Natural killer cell treated with Interleukin-12 subunit alpha and Interleukin-12 subunit beta and Interleukin-15 and Interleukin-18, amount 100 ng/mL, for 72 hours (primary cell): ENCODE results near the gene RFX2. TPM values are rescaled to one million over a fixed set of nuclear protein-coding genes. Genes with fewer than 3 reads are reported as not detected.
"Not testable (repeated sequence)": the region's sequence is repeated elsewhere in the genome, so short reads cannot be mapped to it uniquely, and the experiment has no call there.

Experiments used
- ATAC-seq, 2 donors: fragments of 150-1000 bp; cut with Tn5 transposase in 1 of 2; sonication (Bioruptor Pico), chemical (Tn5 transposase) in 1 of 2; 2 replicates each; pipeline ENCODE4 v1.10.0; 2021
- DNase-seq: peaks from one replicate; pipeline ENCODE4 v3.0.0; 2022; ENCODE audit warnings: low spot score
- H3K27ac Mint-ChIP-seq, 2 donors: 1 replicate in 1 of 2; 2 replicates in 1 of 2; pipeline ENCODE4 v1.8.0; 2022; ENCODE audit warnings: mixed read lengths in 2 of 2, mild to moderate bottlenecking in 1 of 2, moderate library complexity in 1 of 2
- H3K27me3 Mint-ChIP-seq, 2 donors: 1 replicate in 1 of 2; 2 replicates in 1 of 2; pipeline ENCODE4 v1.8.0; 2022; ENCODE audit warnings: mixed read lengths in 2 of 2
- H3K36me3 Mint-ChIP-seq: one replicate; pipeline ENCODE4 v1.8.0; 2022; ENCODE audit warnings: mixed read lengths
- H3K4me1 Mint-ChIP-seq, 2 donors: 1 replicate in 1 of 2; 2 replicates in 1 of 2; pipeline ENCODE4 v1.8.0; 2022; ENCODE audit warnings: low read depth in 2 of 2, mixed read lengths in 2 of 2, mild to moderate bottlenecking in 1 of 2
- H3K4me3 Mint-ChIP-seq: one replicate; pipeline ENCODE4 v1.8.0; 2022; ENCODE audit warnings: mixed read lengths
- H3K9me3 Mint-ChIP-seq: 2 replicates; pipeline ENCODE4 v1.8.0; 2022; ENCODE audit warnings: mixed read lengths
- total RNA-seq, 2 donors: library from RNA; stranded (reverse); gene quantifications; one replicate each; pipeline ENCODE4 v1.2.3, GENCODE V29; 2022

The RFX2 gene
- total RNA-seq, 2 donors from 2014 or later: 6.6 to 6.9 TPM

DNA sequence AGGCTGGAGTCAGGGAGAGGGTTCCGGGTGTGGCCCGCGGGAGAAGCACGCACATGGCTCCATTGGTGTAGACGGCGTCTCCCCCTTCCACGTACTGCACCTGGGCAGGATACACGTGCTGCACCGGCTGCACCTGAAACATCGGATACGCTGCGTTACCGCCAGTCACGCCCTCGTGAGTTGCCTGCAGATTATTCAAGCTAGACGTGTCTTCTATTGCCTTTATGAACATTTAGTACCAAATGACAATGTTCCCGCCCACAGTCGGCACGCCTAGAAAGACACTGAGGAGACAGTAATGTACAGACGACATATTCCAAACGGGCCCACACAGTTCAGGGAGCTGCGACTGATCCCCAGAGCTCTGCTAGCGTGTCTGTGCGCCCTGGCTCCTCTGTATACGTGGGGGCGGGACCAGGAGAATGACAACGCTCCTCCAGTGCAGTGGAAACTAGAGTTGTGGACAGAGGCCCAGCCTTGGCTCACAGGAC lies 68.3 kb downstream of the RFX2 start:
- Mint-ChIP-seq H3K27me3 (no peaks in the 10 kb centered on the region), H3K4me1 (peaks cover 6 to 14% of the 10 kb centered on the region in 2 donors), H3K9me3 (no peaks in the 10 kb centered on the region), H3K27ac (no peak overlapping the region), H3K4me3 (no peak overlapping the region), H3K36me3 (no peaks in the 10 kb centered on the region)
- DNase-seq (no peak), ATAC-seq (no peak)

DNA sequence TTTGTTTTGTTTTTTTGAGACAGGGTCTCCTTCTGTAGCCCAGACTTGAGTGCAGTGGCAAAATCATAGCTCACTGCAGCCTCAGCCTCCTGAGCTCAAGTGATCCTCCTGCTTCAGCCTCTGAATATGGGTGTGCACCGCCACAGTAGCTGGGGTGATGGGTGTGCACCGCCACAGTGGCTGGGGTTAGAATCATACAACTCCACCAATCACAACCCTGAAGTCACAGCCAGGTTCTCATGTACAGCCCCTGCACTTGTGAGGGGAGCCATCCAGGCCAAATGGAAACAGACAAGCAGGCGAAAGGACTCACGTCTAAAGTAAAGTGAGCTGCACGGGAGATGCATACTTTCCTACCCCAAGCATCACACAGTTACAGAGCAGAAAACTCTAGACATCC lies 69.2 kb downstream of the RFX2 start:
- Mint-ChIP-seq H3K27ac (no peak overlapping the region), H3K4me3 (no peak overlapping the region), H3K4me1 (peaks cover 6 to 14% of the 10 kb centered on the region in 2 donors), H3K27me3 (no peaks in the 10 kb centered on the region), H3K36me3 (no peaks in the 10 kb centered on the region), H3K9me3 (no peaks in the 10 kb centered on the region)
- no peak for DNase-seq
- ATAC-seq: no peak

DNA sequence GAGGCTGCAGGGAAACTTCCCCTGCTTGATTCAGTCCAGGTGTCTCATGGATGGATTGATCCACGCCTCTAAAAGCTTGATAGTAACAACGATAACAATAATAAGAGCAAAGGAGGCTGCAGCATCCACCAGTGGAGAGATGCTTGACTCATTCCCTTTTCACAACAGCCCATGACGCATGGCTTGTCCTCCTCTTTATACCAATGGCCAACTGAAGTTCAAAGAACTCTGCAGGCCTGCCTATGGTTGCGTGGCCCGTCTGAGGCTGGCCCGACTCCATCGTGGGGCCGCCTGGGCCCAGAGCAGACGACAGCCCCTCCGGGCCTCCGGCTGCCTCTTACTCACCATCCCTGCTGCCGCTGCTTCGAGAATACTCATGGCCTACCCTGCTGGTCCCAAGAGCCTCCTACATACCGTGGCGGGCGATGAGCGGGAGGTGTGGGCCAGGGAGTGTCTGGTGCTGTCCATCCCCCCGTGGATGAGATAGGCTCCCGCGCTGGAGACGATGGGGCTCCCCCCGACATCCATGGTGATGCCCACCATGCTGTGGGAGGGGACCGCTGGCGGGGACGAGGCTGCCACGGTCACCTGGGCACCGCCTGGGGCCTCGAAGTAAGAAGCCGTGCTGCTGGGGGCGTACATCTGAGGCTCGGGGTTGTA lies 70.6 kb downstream of the RFX2 start:
- Mint-ChIP-seq H3K4me3 (peak overlapping the region; percentile 48), H3K9me3 (no peaks in the 10 kb centered on the region), H3K27ac (peak overlapping the region in 1 of 2 donors; percentile 58), H3K4me1 (peaks cover 6 to 14% of the 10 kb centered on the region in 2 donors), H3K36me3 (no peaks in the 10 kb centered on the region), H3K27me3 (no peaks in the 10 kb centered on the region)
- ATAC-seq (no peak), DNase-seq (no peak)

DNA sequence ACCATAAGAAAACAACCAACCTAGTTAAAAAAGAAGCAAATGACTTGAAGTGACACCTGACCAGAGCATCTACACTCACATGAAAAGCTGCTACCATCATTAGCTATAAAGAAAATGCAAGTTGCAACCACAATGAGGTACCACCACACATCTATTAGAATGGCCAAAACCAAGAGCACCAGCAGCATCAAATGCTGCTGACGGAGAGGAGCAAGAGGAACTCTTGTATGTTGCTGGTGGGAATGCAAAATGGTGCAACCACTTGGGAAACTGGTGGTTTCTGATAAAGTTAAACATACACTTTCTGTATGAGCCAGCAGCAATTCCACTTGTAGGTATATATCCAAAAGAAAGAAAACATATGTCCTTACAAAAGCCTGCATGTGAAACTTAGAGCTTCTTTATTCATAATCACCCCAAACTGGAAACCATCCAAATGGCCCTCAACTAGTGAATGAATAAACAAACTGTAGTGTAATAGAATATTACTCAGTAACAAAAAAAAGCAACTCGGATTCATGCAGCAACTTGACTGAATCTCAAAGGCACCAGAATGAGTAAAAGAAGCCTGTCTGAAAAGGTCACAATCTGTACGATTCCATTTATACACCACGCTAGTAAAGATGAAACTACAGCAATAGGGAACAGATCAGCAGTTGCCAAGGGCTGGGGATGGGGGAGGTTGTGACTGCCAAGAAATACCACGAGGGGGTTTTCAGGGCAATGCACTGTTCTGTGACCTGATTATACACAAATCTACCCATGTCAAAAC lies 71.5 kb downstream of the RFX2 start:
- no peaks in the 10 kb centered on the region for H3K27me3 Mint-ChIP-seq
- ATAC-seq (peak; percentile 69 to 76), DNase-seq (no peak)
- peak overlapping the region; percentile 48 for H3K4me3 Mint-ChIP-seq
- H3K36me3 Mint-ChIP-seq: no peaks in the 10 kb centered on the region
- H3K9me3 Mint-ChIP-seq: no peaks in the 10 kb centered on the region
- H3K27ac Mint-ChIP-seq: peak overlapping the region; percentile 26 to 58
- peaks cover 6 to 14% of the 10 kb centered on the region in 2 donors for H3K4me1 Mint-ChIP-seq

DNA sequence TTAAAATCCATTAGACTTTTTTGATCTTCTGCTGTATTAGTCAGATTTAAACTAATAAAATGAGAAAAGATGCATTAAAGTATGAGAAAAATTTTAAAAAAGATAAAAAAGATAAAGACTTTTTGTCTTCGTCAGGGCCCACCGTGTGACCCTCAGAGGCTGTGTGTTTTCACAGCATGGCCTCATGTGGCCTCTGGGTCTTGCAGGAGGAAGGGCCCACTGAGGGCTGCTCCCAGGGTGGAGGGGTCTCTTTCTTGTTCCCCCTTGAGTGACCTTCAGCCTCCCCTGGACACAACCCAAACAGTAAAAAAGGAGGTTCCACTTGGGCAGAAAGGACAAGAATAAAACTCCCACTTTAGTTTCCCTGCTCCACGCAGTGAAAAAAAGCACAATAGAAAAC lies 75.3 kb downstream of the RFX2 start:
- DNase-seq (no peak), ATAC-seq (no peak)
- H3K9me3 Mint-ChIP-seq: no peaks in the 10 kb centered on the region
- H3K4me1 Mint-ChIP-seq: peaks cover 6 to 14% of the 10 kb centered on the region in 2 donors
- H3K4me3 Mint-ChIP-seq: no peak overlapping the region
- no peaks in the 10 kb centered on the region for H3K27me3 Mint-ChIP-seq
- H3K36me3 Mint-ChIP-seq: no peaks in the 10 kb centered on the region
- no peak overlapping the region for H3K27ac Mint-ChIP-seq

- no peak for ATAC-seq
- Mint-ChIP-seq H3K27ac (no peak overlapping the region), H3K4me3 (no peak overlapping the region), H3K27me3 (no peaks in the 10 kb centered on the region), H3K36me3 (no peaks in the 10 kb centered on the region), H3K9me3 (no peaks in the 10 kb centered on the region), H3K4me1 (peaks cover 6 to 13% of the 10 kb centered on the region in 2 donors)
- no peak for DNase-seq
Measured at GRCh38 chr19:6034512-6034911, 75.8 kb downstream of the RFX2 start.

- ATAC-seq: no peak
- Mint-ChIP-seq H3K27ac (no peak overlapping the region), H3K4me3 (no peak overlapping the region), H3K4me1 (peaks cover 2 to 6% of the 10 kb centered on the region in 2 donors), H3K36me3 (no peaks in the 10 kb centered on the region), H3K9me3 (no peaks in the 10 kb centered on the region), H3K27me3 (no peaks in the 10 kb centered on the region)
- DNase-seq: no peak
Measured at GRCh38 chr19:6033744-6034264, 76.5 kb downstream of the RFX2 start.

DNA sequence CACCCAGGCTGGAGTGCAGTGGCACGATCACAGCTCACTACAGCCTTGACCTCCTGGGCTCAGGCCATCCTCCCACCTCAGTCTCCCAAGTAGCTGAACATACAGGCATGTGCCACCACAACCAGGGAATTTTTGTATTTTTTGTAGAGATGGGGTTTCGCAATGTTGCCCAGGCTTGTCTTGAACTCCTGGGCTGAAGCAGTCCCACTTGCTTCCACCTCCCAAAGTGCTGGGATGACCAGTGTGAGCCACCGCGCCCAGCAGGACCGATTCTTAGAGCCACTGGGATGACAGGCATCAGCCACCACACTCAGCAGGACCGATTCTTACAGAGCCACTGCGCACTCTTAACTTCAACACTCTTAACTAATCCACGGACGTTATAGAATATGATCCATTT lies 77.5 kb downstream of the RFX2 start:
- DNase-seq (no peak), ATAC-seq (no peak)
- Mint-ChIP-seq H3K27ac (no peak overlapping the region), H3K4me3 (no peak overlapping the region), H3K9me3 (no peaks in the 10 kb centered on the region), H3K36me3 (no peaks in the 10 kb centered on the region), H3K4me1 (no peaks in the 10 kb centered on the region), H3K27me3 (no peaks in the 10 kb centered on the region)

GRCh38 chr19:6032381-6032780 lies 77.9 kb downstream of the RFX2 start:
- Mint-ChIP-seq H3K4me1 (no peaks in the 10 kb centered on the region), H3K4me3 (no peak overlapping the region), H3K36me3 (no peaks in the 10 kb centered on the region), H3K27me3 (no peaks in the 10 kb centered on the region), H3K9me3 (no peaks in the 10 kb centered on the region), H3K27ac (no peak overlapping the region)
- DNase-seq (no peak), ATAC-seq (no peak)

DNA sequence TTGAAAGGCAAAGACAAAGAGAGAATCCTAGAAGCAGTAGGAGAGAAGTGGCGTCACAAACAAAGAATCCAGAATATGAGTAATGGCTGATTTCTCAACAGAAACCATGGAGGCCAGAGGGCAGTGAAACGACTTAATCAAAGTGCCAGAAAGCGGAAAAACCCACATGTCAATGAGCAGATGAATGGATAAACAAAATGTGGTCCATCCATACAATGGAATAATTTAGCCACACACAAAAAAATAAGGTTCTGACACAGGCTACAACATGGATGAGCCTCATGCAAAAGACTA lies 80.1 kb downstream of the RFX2 start:
- ATAC-seq: no peak
- Mint-ChIP-seq H3K27me3 (no peaks in the 10 kb centered on the region), H3K4me3 (no peak overlapping the region), H3K27ac (no peak overlapping the region), H3K9me3 (no peaks in the 10 kb centered on the region), H3K4me1 (no peaks in the 10 kb centered on the region), H3K36me3 (no peaks in the 10 kb centered on the region)
- no peak for DNase-seq

GRCh38 chr19:6026390-6027227 lies 83.7 kb downstream of the RFX2 start:
- DNase-seq (no peak), ATAC-seq (no peak)
- Mint-ChIP-seq H3K27me3 (no peaks in the 10 kb centered on the region), H3K9me3 (no peaks in the 10 kb centered on the region), H3K4me3 (no peak overlapping the region), H3K27ac (no peak overlapping the region), H3K4me1 (no peaks in the 10 kb centered on the region), H3K36me3 (no peaks in the 10 kb centered on the region)

- not testable (repeated sequence) for H3K36me3 Mint-ChIP-seq
Measured at GRCh38 chr19:6024756-6025155, 85.5 kb downstream of the RFX2 start.

DNA sequence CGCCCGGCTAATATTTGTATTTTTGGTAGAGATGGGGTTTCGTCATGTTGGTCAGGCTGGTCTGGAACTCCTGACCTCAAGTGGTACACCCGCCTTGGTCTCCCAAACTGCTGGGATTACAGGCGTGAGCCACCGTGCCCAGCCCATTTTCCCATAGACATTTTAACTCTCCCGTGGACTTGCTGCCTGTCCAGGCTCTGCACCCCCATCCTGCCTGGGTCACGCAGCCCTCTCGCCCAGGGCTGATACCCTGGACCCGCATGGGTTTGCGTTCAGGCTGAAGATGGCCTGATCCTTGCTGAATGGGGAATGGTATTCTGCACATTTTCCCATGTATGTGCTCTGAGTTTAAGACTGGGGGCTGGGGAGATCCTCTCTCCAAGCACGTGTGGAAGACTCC lies 86.4 kb downstream of the RFX2 start:
- H3K36me3 Mint-ChIP-seq: no peaks in the 10 kb centered on the region
- H3K4me3 Mint-ChIP-seq: no peak overlapping the region
- no peak overlapping the region for H3K27ac Mint-ChIP-seq
- H3K9me3 Mint-ChIP-seq: no peaks in the 10 kb centered on the region
- DNase-seq: no peak
- ATAC-seq: no peak
- no peaks in the 10 kb centered on the region for H3K4me1 Mint-ChIP-seq
- H3K27me3 Mint-ChIP-seq: no peaks in the 10 kb centered on the region

More at GRCh38 chr19:6024756-6025155, 85.5 kb downstream of the RFX2 start:
- not testable (repeated sequence) for H3K4me3 Mint-ChIP-seq, ATAC-seq, H3K27ac Mint-ChIP-seq, H3K27me3 Mint-ChIP-seq, DNase-seq, H3K4me1 Mint-ChIP-seq, H3K9me3 Mint-ChIP-seq
